Pancreas (tissue), 10 donors: Measurements from ENCODE around the gene SPOCK1. TPM values are rescaled to one million over a fixed set of nuclear protein-coding genes. Genes with fewer than 3 reads are reported as not detected.

Source experiments
- ATAC-seq, 4 donors: fragments of 200-7000 bp; cut with Tn5 transposase; one replicate each; pipeline versions ENCODE4 v1.8.0 to v1.9.1; 2020; ENCODE audit warnings: mild to moderate bottlenecking in 4 of 4, moderate library complexity in 4 of 4
- DNase-seq, 6 donors: peaks; one replicate each; pipeline ENCODE4 v3.0.0-alpha.2; 2020
- FAIRE-seq: peaks from 2 replicates; lab custom pipeline; 2012; peaks lifted over from hg19 to GRCh38; lab: Jason Lieb, UNC
- H3K27ac ChIP-seq, 4 donors: fragments of 200-600 bp; sonication (generic); 1 replicate in 3 of 4; 2 replicates in 1 of 4; pipeline versions ENCODE4 v1.5.0 to v1.8.0; 2020
- H3K27me3 ChIP-seq, 4 donors: fragments of 200-600 bp; one replicate each; pipeline ENCODE4 v1.8.0; 2021
- H3K36me3 ChIP-seq, 3 donors: fragments of 200-600 bp; sonication (generic) in 1 of 3; one replicate each; pipeline versions ENCODE4 v1.5.0 to v1.8.0; 2020 to 2021
- H3K4me1 ChIP-seq, 3 donors: fragments of 200-600 bp; one replicate each; pipeline ENCODE4 v1.8.0; 2021
- H3K4me3 ChIP-seq, 4 donors: fragments of 200-600 bp; sonication (generic) in 2 of 4; one replicate each; pipeline versions ENCODE4 v1.5.0 to v1.8.0; 2020 to 2021
- H3K9me3 ChIP-seq, 4 donors: fragments of 200-600 bp; one replicate each; pipeline ENCODE4 v1.8.0; 2021
- WGBS, 2 donors: extraction: QIAGEN DNeasy Blood & Tissue Kit; methylation state at CpG; one replicate each; pipeline ENCODE4 v1.1.7; 2013; 5-methylcytosine and 5-hydroxymethylcytosine counted together
- intact Hi-C, 3 donors: fragments of 100-400 bp; cut with DNase I; formaldehyde crosslinking; loops; one replicate each; pipeline versions ENCODE4 v1.11.1 to v1.14.2; 2022
- polyA plus RNA-seq, 2 donors: library from polyadenylated mRNA; stranded (reverse); fragments of 200-250 nt; gene quantifications; one replicate each; pipeline ENCODE4 v1.2.3, GENCODE V29; 2013
- total RNA-seq, 6 donors: library from RNA; stranded (reverse); fragmentation: NEBNext Ultra II Directional in 4 of 6; extraction: Animal tissue kit (Norgen Biotek cat#: 25700) in 4 of 6; gene quantifications; one replicate each; pipeline versions ENCODE4 v1.2.1 to v1.2.4, GENCODE V29; 2021 to 2023
- TF ChIP-seq, protein P1 (sequence below), 4 donors: fragments of 200-600 bp; sonication (generic) in 3 of 4; IDR thresholded peaks; one replicate each; pipeline versions ENCODE4 v1.5.0 to v1.8.0; 2021; ENCODE audit warnings: antibody characterized with exemption in 4 of 4
- donor health status: healthy with polysubstance abuse.
- donor health status: DM: no; HTN: no; CAD: no; lungs with moderate emphysema.
- donor health status: DM: no; HTN: no; CAD: no.
- donor health status: control.
- donor health status: control.
- donor health status: Bipolar disorder and iron deficiency.
- donor health status: DM: yes; HTN: yes; CAD: no.
- donor health status: DM: no; HTN: no; CAD: no.
- donor health status: DM: no; HTN: no; CAD: no.
- donor health status: DM: yes; HTN: yes; CAD: no.

The SPOCK1 gene
- total and polyA plus RNA-seq, 8 donors: 1.7 to 16.5 (median 5.3) TPM

GRCh38 chr5:137014731-137015130 is 484.4 kb downstream of the SPOCK1 start:
- Histone ChIP-seq H3K27me3 (no peaks in the 10 kb centered on the region), H3K9me3 (no peaks in the 10 kb centered on the region), H3K36me3 (no peaks in the 10 kb centered on the region), H3K27ac (no peak overlapping the region), H3K4me1 (no peaks in the 10 kb centered on the region), H3K4me3 (no peak overlapping the region)
- no peak for ATAC-seq
- no peak for DNase-seq
- FAIRE-seq: no peak
- TF ChIP-seq, protein P1, sequence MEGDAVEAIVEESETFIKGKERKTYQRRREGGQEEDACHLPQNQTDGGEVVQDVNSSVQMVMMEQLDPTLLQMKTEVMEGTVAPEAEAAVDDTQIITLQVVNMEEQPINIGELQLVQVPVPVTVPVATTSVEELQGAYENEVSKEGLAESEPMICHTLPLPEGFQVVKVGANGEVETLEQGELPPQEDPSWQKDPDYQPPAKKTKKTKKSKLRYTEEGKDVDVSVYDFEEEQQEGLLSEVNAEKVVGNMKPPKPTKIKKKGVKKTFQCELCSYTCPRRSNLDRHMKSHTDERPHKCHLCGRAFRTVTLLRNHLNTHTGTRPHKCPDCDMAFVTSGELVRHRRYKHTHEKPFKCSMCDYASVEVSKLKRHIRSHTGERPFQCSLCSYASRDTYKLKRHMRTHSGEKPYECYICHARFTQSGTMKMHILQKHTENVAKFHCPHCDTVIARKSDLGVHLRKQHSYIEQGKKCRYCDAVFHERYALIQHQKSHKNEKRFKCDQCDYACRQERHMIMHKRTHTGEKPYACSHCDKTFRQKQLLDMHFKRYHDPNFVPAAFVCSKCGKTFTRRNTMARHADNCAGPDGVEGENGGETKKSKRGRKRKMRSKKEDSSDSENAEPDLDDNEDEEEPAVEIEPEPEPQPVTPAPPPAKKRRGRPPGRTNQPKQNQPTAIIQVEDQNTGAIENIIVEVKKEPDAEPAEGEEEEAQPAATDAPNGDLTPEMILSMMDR (IDR thresholded peaks at IDR 0.05): no peak
- WGBS, 2 donors: 45 to 69% methylated on average over 3 of the region's 3 CpGs
- intact Hi-C loops: no loop called here

DNA sequence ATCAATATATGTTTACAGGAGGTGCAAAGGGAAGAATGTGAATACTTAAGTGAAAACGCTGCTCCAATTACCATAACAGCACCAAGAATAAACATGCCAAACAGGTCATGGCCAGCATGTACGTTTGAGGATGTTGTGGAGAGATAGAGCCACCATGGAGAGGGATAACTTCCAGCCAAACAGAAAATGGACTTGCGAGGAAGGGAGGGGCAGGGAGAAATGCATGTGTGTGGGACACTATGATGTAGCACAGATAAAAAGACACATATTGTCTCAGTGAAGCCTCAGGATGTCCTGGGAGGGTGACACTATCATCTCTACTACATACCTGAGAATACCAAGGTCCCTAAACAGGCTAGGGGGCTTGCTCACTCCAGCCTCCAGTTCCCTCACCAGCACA is 488.9 kb downstream of the SPOCK1 start:
- Histone ChIP-seq H3K27ac (no peak overlapping the region), H3K9me3 (no peaks in the 10 kb centered on the region), H3K4me3 (no peak overlapping the region), H3K36me3 (no peaks in the 10 kb centered on the region), H3K27me3 (no peaks in the 10 kb centered on the region), H3K4me1 (no peaks in the 10 kb centered on the region)
- WGBS, 2 donors: 44 to 52% methylated on average over 3 of the region's 3 CpGs
- DNase-seq (no peak), ATAC-seq (no peak), FAIRE-seq (no peak)
- intact Hi-C loops: no loop called here
- TF ChIP-seq, protein P1 (IDR thresholded peaks at IDR 0.05): no peak

DNA sequence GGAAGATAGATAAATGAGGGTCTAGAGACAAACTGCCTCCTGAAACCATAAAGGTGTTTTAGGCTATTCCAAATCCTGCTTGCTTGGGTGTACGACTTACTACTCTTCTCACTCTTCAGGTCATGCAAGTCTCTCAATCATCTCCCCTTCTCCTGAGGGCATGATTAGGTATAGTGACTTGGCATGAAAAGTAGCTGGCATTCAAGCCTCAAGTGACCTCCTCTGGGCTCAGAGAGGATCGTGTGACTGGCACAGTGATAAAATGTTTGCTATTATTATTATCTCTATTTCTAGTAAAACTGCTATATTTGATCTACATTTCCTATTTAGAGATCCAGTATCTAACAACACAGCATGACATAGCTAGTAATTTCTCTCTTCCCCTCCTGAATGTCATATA is 494.8 kb downstream of the SPOCK1 start:
- H3K4me1 ChIP-seq: no peaks in the 10 kb centered on the region
- 49 to 57% methylated on average over 2 of the region's 2 CpGs for WGBS, 2 donors
- ATAC-seq (no peak), FAIRE-seq (no peak), DNase-seq (no peak)
- no peaks in the 10 kb centered on the region for H3K9me3 ChIP-seq
- H3K27me3 ChIP-seq: no peaks in the 10 kb centered on the region
- no peak overlapping the region for H3K27ac ChIP-seq
- TF ChIP-seq, protein P1 (IDR thresholded peaks at IDR 0.05): no peak
- H3K36me3 ChIP-seq: no peaks in the 10 kb centered on the region
- no peak overlapping the region for H3K4me3 ChIP-seq
- intact Hi-C loops: no loop called here

DNA sequence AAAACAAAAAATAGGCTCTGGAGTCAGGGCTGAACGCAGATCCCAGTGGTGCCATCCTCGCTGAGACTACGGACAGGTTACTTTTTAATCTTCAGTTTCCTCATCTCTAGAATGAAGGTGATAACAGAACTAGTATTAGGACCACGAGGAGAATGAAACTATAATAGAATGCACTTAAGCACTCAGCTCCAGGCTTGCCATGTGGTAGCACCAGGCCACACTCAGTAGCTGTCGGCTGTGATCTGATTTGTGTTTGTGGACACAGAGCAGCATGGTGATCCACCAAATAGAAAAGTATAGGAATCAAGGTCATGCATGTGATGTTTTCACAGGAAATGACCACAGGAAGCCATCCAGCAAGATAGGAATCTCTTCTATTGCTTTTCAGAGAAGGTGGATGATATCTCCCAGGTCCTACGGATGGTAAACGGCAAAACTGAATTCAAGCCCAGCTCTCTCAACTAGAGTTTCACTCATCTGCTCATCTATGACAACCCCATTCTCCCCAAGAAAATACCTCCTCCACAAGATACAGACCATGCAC is 498.0 kb downstream of the SPOCK1 start:
- no peaks in the 10 kb centered on the region for H3K4me1 ChIP-seq
- H3K36me3 ChIP-seq: no peaks in the 10 kb centered on the region
- WGBS, 2 donors: 85 to 86% methylated on average over 7 of the region's 7 CpGs
- H3K27ac ChIP-seq: no peak overlapping the region
- H3K4me3 ChIP-seq: no peak overlapping the region
- H3K27me3 ChIP-seq: no peaks in the 10 kb centered on the region
- no peaks in the 10 kb centered on the region for H3K9me3 ChIP-seq
- TF ChIP-seq, protein P1 (IDR thresholded peaks at IDR 0.05): no peak
- FAIRE-seq (no peak), DNase-seq (no peak), ATAC-seq (no peak)
- intact Hi-C loops: no loop called here

GRCh38 chr5:136999787-137000186 is 499.3 kb downstream of the SPOCK1 start:
- no peaks in the 10 kb centered on the region for H3K9me3 ChIP-seq
- FAIRE-seq (no peak), DNase-seq (no peak), ATAC-seq (no peak)
- no peak overlapping the region for H3K27ac ChIP-seq
- intact Hi-C loops: no loop called here
- TF ChIP-seq, protein P1 (IDR thresholded peaks at IDR 0.05): no peak
- H3K36me3 ChIP-seq: no peaks in the 10 kb centered on the region
- H3K4me3 ChIP-seq: no peak overlapping the region
- WGBS, 2 donors: 80 to 86% methylated on average over 5 of the region's 5 CpGs
- H3K27me3 ChIP-seq: no peaks in the 10 kb centered on the region
- no peaks in the 10 kb centered on the region for H3K4me1 ChIP-seq
